ENCODE data around the gene MAPK8IP1. TPM values are rescaled to one million over a fixed set of nuclear protein-coding genes. Genes with fewer than 3 reads are reported as not detected.

Gene MAPK8IP1
- total RNA-seq, 1 experiment from 2014 or later: 8.2 TPM

DNA sequence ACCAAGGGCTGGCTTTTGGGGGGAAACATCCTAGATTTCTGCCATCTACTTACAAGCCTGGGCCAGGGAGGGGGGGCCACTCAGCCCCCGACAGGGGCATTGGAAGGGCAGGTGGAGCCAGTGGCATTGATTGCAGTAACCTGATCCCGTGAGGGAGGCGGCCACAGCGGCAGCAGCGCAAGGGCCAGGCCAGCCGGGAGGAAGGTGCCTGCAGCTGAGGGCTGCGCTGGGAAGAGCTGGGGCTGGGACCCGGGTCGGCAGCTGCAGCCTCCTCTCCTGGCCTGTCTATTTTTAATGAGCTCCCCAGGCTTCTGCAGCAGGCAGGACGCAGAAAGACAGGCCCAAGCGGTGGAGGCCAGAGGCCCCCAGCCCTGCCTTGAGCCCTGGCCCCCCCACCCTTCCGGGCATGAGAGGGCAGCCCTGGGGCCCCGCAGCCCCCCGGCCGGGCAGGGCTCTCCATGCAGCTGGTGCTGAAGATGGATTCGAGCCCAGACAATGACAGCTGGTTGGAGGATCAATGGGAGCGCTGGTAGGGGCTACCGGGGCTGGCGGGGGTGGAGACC is 11.1 kb downstream of the MAPK8IP1 start:
- Mint-ChIP-seq H3K9me3 (ENCODE audit: unreplicated experiment) (no peaks in the 10 kb centered on the region), H3K4me3 (ENCODE audit: unreplicated experiment) (no peak overlapping the region), H3K27me3 (ENCODE audit: insufficient read depth, unreplicated experiment) (peaks cover 4% of the 10 kb centered on the region), H3K4me1 (ENCODE audit: low read depth, unreplicated experiment) (peaks cover 14% of the 10 kb centered on the region), H3K27ac (ENCODE audit: unreplicated experiment) (no peak overlapping the region), H3K36me3 (ENCODE audit: insufficient read depth, unreplicated experiment) (peaks cover 4% of the 10 kb centered on the region)
- TF ChIP-seq, protein P1, sequence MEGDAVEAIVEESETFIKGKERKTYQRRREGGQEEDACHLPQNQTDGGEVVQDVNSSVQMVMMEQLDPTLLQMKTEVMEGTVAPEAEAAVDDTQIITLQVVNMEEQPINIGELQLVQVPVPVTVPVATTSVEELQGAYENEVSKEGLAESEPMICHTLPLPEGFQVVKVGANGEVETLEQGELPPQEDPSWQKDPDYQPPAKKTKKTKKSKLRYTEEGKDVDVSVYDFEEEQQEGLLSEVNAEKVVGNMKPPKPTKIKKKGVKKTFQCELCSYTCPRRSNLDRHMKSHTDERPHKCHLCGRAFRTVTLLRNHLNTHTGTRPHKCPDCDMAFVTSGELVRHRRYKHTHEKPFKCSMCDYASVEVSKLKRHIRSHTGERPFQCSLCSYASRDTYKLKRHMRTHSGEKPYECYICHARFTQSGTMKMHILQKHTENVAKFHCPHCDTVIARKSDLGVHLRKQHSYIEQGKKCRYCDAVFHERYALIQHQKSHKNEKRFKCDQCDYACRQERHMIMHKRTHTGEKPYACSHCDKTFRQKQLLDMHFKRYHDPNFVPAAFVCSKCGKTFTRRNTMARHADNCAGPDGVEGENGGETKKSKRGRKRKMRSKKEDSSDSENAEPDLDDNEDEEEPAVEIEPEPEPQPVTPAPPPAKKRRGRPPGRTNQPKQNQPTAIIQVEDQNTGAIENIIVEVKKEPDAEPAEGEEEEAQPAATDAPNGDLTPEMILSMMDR (IDR thresholded peaks at IDR 0.05; ENCODE audit: insufficient read depth in 1 of 2, low read depth in 1 of 2, low read length in 1 of 2, severe bottlenecking in 1 of 2, unreplicated experiment in 1 of 2): no peak
- no TSS peak for BruUV-seq (replicated peaks)
- POLR2A ChIA-PET: no interaction called here
- H3K27me3 ChIP-seq (replicated peaks; ENCODE audit: control insufficient read depth, insufficient read depth, low read length): no peaks in the 10 kb centered on the region
- H3K4me1 ChIP-seq: peaks cover 10% of the 10 kb centered on the region
- CTCF ChIA-PET: interaction anchor here (0.6 to 1.3 kb wide), 2 partner anchors 21 to 257 kb away, joined by 3 to 5 read pairs; partner anchors contain the start of gene PEX16
- intact Hi-C loops (cut with micrococcal nuclease; ENCODE audit: unreplicated experiment): no loop called here
- H3K9me3 ChIP-seq: no peaks in the 10 kb centered on the region
- no peak overlapping the region for H3K4me3 ChIP-seq (ENCODE audit: low read depth, low read length)
- no peaks in the 10 kb centered on the region for H3K36me3 ChIP-seq (ENCODE audit: control insufficient read depth, insufficient read depth, low read length)
- no peak for DNase-seq

DNA sequence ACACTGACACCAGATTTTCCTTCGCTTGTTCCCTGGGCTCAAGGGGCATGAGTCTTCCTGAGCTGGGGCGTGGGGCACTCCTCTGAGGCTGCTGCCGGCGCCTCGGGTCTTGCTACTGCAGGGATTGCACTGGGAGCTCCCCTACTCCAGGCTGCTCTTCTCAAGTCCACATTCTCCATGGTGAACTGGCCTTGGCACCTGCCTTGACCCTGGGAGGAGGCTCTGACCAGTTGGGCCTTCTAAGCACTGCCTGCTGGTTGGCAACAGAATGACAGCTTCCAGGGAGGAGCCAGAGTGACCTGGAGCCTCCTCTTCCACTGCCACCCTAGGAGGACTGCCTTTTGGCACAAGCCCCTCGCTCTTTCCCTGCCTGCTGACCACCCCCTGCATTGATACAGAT is 12.1 kb downstream of the MAPK8IP1 start:
- Mint-ChIP-seq H3K4me1 (ENCODE audit: low read depth, unreplicated experiment) (peaks cover 14% of the 10 kb centered on the region), H3K27me3 (ENCODE audit: insufficient read depth, unreplicated experiment) (peaks cover 4% of the 10 kb centered on the region), H3K36me3 (ENCODE audit: insufficient read depth, unreplicated experiment) (peaks cover 4% of the 10 kb centered on the region), H3K4me3 (ENCODE audit: unreplicated experiment) (no peak overlapping the region), H3K27ac (ENCODE audit: unreplicated experiment) (no peak overlapping the region), H3K9me3 (ENCODE audit: unreplicated experiment) (no peaks in the 10 kb centered on the region)
- TF ChIP-seq, protein P1 (IDR thresholded peaks at IDR 0.05; ENCODE audit: insufficient read depth in 1 of 2, low read depth in 1 of 2, low read length in 1 of 2, severe bottlenecking in 1 of 2, unreplicated experiment in 1 of 2): no peak
- no peak for DNase-seq
- ChIA-PET CTCF (no interaction called here), POLR2A (no interaction called here)
- no peaks in the 10 kb centered on the region for H3K36me3 ChIP-seq (ENCODE audit: control insufficient read depth, insufficient read depth, low read length)
- no peaks in the 10 kb centered on the region for H3K27me3 ChIP-seq (replicated peaks; ENCODE audit: control insufficient read depth, insufficient read depth, low read length)
- no TSS peak for BruUV-seq (replicated peaks)
- intact Hi-C loops (cut with micrococcal nuclease; ENCODE audit: unreplicated experiment): no loop called here
- H3K4me3 ChIP-seq (ENCODE audit: low read depth, low read length): no peak overlapping the region
- H3K4me1 ChIP-seq: peaks cover 10% of the 10 kb centered on the region
- no peaks in the 10 kb centered on the region for H3K9me3 ChIP-seq

GRCh38 chr11:45899086-45899447 is 13.6 kb downstream of the MAPK8IP1 start:
- peaks cover 4% of the 10 kb centered on the region for H3K27me3 Mint-ChIP-seq (ENCODE audit: insufficient read depth, unreplicated experiment)
- CTCF ChIA-PET: interaction anchor here (0.6 to 1.1 kb wide), 2 partner anchors 19 to 493 kb away, joined by 4 read pairs; partner anchors contain the start of gene CHRM4
- H3K9me3 Mint-ChIP-seq (ENCODE audit: unreplicated experiment): no peaks in the 10 kb centered on the region
- H3K27me3 ChIP-seq (replicated peaks; ENCODE audit: control insufficient read depth, insufficient read depth, low read length): no peaks in the 10 kb centered on the region
- peak overlapping the region; percentile 84 for H3K27ac Mint-ChIP-seq (ENCODE audit: unreplicated experiment)
- no peaks in the 10 kb centered on the region for H3K36me3 ChIP-seq (ENCODE audit: control insufficient read depth, insufficient read depth, low read length)
- H3K4me1 Mint-ChIP-seq (ENCODE audit: low read depth, unreplicated experiment): peaks cover 8% of the 10 kb centered on the region
- peak overlapping the region; percentile 77 for H3K4me3 Mint-ChIP-seq (ENCODE audit: unreplicated experiment)
- TF ChIP-seq, protein P1 (IDR thresholded peaks at IDR 0.05; ENCODE audit: insufficient read depth in 1 of 2, low read depth in 1 of 2, low read length in 1 of 2, severe bottlenecking in 1 of 2, unreplicated experiment in 1 of 2): no peak
- peaks cover 18% of the 10 kb centered on the region for H3K36me3 Mint-ChIP-seq (ENCODE audit: insufficient read depth, unreplicated experiment)
- POLR2A ChIA-PET: interaction anchor here (0.7 to 1.0 kb wide), 2 partner anchors 19 to 23 kb away, joined by 4 read pairs; partner anchors contain the start of genes LARGE2 and PEX16
- H3K4me1 ChIP-seq: peaks cover 10% of the 10 kb centered on the region
- DNase-seq: no peak
- intact Hi-C loops (cut with micrococcal nuclease; ENCODE audit: unreplicated experiment): loop anchor here (1.0 kb wide), 2 partner anchors 14 to 23 kb away; partner anchors contain the start of genes LARGE2 and MAPK8IP1
- peak overlapping the region; percentile 67 for H3K4me3 ChIP-seq (ENCODE audit: low read depth, low read length)
- no peaks in the 10 kb centered on the region for H3K9me3 ChIP-seq
- BruUV-seq (replicated peaks): no TSS peak
